Measurements from ENCODE around the gene YRDC.
"Not testable (repeated sequence)": the region's sequence is repeated elsewhere in the genome, so short reads cannot be mapped to it uniquely, and the experiment has no call there.

Gene YRDC

GRCh38 chr1:37771440-37771839, 36.6 kb downstream of the YRDC start:
- not testable (repeated sequence) for DNase-seq (ENCODE audit: low read depth)

DNA sequence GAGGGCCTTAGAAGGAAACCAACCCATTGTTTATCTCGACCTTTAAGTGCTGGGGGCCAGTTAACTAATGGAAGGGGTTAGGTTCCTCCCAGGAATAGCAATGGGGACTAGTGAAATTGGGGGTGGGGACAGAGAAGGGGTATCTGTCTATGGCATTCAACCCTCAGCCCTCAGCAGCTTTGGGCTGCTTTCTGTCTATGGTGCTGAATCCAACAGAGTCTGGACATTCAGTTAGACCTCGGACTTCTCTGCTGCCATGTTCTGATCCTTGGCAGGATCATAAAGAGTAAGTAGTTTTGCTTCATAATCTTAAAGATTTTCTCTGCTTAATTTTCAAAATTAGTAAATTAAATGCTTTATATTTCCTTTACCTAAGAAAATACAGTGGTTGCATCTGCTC, 40.5 kb downstream of the YRDC start:
- DNase-seq (ENCODE audit: low read depth), result no peak

- no peak for DNase-seq (ENCODE audit: low read depth)
These were observed 41.9 kb downstream of the YRDC start for GRCh38 chr1:37765916-37766664.

- DNase-seq (ENCODE audit: low read depth), result no peak
These were observed 43.0 kb downstream of the YRDC start, which contains the start of gene EPHA10 for GRCh38 chr1:37764888-37765441. EPHA10 (minus strand) TSS chr1:37765120; CDS start chr1:37765066, 54 bp downstream.

DNA sequence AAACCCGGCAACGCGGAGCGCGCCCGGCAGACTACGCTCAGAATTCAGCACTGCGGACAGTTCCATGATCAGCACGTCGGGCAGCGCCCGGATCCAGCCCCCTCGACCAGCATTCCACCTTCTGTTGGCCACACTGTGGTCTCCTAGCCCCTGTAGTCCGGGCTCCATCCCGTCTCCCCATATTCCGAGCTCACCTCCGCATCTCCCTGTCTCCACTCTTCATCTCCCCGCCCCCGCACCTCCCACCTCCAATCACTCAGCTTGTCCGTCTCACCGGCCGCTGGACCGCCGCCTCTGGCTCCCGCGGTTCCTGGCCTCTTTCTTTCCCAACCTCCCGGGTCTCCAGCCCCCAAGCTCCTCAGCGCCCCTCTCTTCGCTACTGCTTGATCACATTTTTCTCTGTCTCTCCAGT, 43.6 kb downstream of the YRDC start:
- no peak for DNase-seq (ENCODE audit: low read depth)

GRCh38 chr1:37763791-37764413, 44.1 kb downstream of the YRDC start:
- DNase-seq (ENCODE audit: low read depth), result no peak

DNA sequence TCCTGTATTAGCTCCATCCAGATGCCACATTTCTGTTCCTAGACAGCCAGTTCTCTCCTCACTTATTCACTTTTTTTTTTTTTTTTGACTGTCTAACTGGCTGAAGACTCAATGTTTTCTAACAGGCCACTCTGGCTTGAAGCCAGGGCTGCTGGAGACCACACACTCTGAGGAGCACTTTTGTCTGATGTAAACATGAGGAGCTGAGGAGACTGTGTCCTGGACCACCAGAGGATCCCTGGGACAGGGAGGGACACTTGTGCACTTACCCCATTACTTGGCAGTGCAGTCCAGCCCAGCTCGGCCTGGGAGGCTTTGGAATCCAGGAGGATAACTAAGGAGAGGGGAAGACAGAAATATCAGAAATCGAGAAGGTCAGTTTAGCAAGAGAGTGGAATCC, 45.5 kb downstream of the YRDC start:
- DNase-seq (ENCODE audit: low read depth), result no peak

GRCh38 chr1:37761416-37762095, 46.5 kb downstream of the YRDC start:
- DNase-seq (ENCODE audit: low read depth), result no peak

DNA sequence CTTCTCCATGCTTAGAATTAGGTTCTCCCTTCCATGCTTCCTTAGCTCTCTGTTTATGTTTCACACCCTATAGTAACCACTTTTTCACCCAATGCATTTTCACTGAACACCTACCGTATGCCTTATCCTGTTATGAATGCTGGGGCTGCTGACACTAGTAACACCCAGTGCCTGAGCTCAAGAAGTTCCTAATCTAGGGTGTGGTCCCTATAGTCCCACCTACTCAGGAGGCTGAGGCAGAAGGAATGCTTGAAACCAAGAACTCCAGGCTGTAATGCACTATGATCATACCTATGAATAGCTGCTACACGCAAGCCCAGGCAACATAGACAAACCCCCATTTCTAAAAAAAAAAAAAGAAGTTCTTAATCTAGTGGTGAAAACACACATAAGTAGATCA, 48.6 kb downstream of the YRDC start:
- no peak for DNase-seq (ENCODE audit: low read depth)

GRCh38 chr1:37755951-37756560, 52.0 kb downstream of the YRDC start:
- no peak for DNase-seq (ENCODE audit: low read depth)

- no peak for DNase-seq (ENCODE audit: low read depth)
These were observed 52.7 kb downstream of the YRDC start for GRCh38 chr1:37755290-37755689.

- DNase-seq (ENCODE audit: low read depth), result no peak
These were observed 54.3 kb downstream of the YRDC start for GRCh38 chr1:37753473-37754321.

Measured in activated T-cell treated with anti-CD3 and anti-CD28 coated beads for 24 hours (primary cell).